GM20000 (cell line): ENCODE data around the gene MS4A18.

Source experiments
- DNase-seq: peaks from one replicate; pipeline ENCODE4 v3.0.0; 2012; ENCODE audit warnings: low spot score
- TF ChIP-seq, protein P1 (sequence below): IDR thresholded peaks from 2 replicates; pipeline ENCODE4 v1.5.1; 2012; ENCODE audit warnings: mild to moderate bottlenecking, control low read depth; ENCODE audit errors: extremely low read depth, missing control alignments

MS4A18 gene

GRCh38 chr11:60717956-60718355 lies 6.6 kb upstream of the MS4A18 start:
- TF ChIP-seq, protein P1, sequence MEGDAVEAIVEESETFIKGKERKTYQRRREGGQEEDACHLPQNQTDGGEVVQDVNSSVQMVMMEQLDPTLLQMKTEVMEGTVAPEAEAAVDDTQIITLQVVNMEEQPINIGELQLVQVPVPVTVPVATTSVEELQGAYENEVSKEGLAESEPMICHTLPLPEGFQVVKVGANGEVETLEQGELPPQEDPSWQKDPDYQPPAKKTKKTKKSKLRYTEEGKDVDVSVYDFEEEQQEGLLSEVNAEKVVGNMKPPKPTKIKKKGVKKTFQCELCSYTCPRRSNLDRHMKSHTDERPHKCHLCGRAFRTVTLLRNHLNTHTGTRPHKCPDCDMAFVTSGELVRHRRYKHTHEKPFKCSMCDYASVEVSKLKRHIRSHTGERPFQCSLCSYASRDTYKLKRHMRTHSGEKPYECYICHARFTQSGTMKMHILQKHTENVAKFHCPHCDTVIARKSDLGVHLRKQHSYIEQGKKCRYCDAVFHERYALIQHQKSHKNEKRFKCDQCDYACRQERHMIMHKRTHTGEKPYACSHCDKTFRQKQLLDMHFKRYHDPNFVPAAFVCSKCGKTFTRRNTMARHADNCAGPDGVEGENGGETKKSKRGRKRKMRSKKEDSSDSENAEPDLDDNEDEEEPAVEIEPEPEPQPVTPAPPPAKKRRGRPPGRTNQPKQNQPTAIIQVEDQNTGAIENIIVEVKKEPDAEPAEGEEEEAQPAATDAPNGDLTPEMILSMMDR, result no peak
- no peak for DNase-seq

DNA sequence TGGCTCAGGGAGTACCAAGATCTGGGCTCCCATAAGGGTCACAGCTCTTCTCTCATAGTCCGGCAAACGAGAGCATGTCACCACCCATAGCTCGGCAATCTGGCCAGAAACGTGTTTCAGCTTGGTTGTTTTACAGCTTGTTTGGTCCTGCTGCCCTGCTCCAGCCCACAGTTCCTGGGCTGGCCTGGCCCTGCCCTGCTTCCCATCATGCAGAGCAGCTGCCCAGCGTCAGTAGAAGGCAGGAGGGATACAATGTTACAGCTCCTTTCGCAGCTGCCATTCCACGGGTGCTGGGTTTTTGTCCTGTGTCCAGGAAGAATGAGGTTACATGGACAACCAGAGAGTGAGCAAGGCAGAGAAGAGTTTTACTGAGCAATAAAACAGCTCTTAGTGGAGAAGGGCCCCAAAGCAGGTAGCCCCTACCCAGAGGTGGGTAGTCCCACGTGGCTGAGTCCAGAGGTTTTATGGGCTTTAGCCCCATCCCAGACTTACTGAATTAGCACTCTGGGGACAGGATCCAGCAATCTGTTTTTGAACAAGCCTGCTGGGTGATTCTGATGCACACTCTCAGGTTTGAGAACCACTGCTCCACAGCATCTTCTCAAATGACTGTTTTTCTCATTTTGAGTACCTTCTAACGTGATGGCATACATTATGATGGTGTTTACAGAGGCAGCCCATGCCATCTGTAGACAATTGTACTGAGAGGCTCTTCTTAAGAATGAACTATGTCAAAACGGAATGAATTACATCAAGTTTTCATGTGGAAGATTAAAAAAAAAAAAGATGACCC lies 5.8 kb upstream of the MS4A18 start:
- no peak for DNase-seq
- TF ChIP-seq, protein P1, result no peak

- TF ChIP-seq, protein P1, result no peak
Observed at GRCh38 chr11:60719391-60719790, 5.1 kb upstream of the MS4A18 start.

DNA sequence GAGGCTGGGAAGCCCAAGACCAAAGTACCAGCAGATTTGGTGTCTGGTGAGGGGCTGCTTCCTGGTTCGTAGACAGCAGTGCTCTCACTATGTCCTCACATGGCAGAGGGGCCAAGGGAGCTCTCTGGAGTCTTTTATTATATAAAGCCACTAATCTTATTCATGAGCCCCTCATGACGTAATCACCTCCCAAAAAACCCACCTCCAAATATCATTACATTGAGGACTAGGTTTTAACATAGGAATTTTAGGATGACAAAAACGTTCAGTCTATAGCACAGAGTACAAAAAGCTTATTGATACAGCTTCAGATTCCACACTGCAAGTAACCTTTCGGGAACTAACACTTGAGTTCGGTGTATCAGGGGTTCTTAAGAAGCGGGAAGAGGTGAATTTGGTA lies 4.1 kb upstream of the MS4A18 start:
- TF ChIP-seq, protein P1, result no peak
- no peak for DNase-seq

More at GRCh38 chr11:60719391-60719790, 5.1 kb upstream of the MS4A18 start:
- no peak for DNase-seq

GRCh38 chr11:60725592-60725991 lies 1.1 kb downstream of the MS4A18 start:
- DNase-seq, result no peak
- TF ChIP-seq, protein P1, result no peak

GRCh38 chr11:60731586-60731985 lies 7.1 kb downstream of the MS4A18 start:
- DNase-seq, result no peak
- TF ChIP-seq, protein P1, result no peak

GRCh38 chr11:60734279-60734678 lies 9.8 kb downstream of the MS4A18 start:
- TF ChIP-seq, protein P1, result no peak
- no peak for DNase-seq
